SK-N-SH (cell line): ENCODE results near the gene RASAL2. TPM values are rescaled to one million over a fixed set of nuclear protein-coding genes. Genes with fewer than 3 reads are reported as not detected.
"Not testable (repeated sequence)": the region's sequence is repeated elsewhere in the genome, so short reads cannot be mapped to it uniquely, and the experiment has no call there.

Experiments
- CTCF ChIA-PET: fragments of 300-600, 350-600 bp; formaldehyde crosslinking; extraction: SDS; loops from one replicate; lab custom pipeline; 2021; lab: Yijun Ruan, JAX
- POLR2A ChIA-PET: fragments of 350-600 bp; sonication (Branson Sonifier 250); formaldehyde crosslinking; extraction: SDS; loops from one replicate; lab custom pipeline; 2020; ENCODE audit warnings: antibody characterized with exemption, inconsistent platforms; lab: Yijun Ruan, JAX
- DNase-seq: peaks from one replicate; pipeline ENCODE4 v3.0.0; 2012
- H2AFZ ChIP-seq: fragments of 200-600 bp; sonication (generic); 2 replicates; pipeline ENCODE4 v1.8.1; 2016; ENCODE audit warnings: antibody characterized with exemption, mild to moderate bottlenecking, low read depth
- H3F3A ChIP-seq: fragments of 200-600 bp; sonication (generic); replicated peaks from 2 replicates; pipeline ENCODE3; 2016; ENCODE audit warnings: antibody characterized with exemption, mild to moderate bottlenecking; ENCODE audit not compliant: insufficient read depth
- H3K27ac ChIP-seq, 2 experiments: fragments of 200-500 bp in 1 of 2; fragments of 200-600 bp in 1 of 2; sonication (Bioruptor generic) in 1 of 2; sonication (generic), shearing (Covaris generic) in 1 of 2; 2 replicates each; pipeline versions ENCODE4 v1.5.1 to v1.6.1; 2014 to 2016; ENCODE audit warnings: low read depth in 2 of 2, inconsistent platforms in 1 of 2, low read length in 1 of 2, mild to moderate bottlenecking in 1 of 2, mixed read lengths in 1 of 2
- H3K27me3 ChIP-seq: fragments of 200-600 bp; sonication (generic), shearing (Covaris generic); 2 replicates; pipeline ENCODE4 v1.6.1; 2016; ENCODE audit warnings: mixed run types; ENCODE audit not compliant: insufficient read depth
- H3K36me3 ChIP-seq, 2 experiments: fragments of 200-500 bp in 1 of 2; fragments of 200-600 bp in 1 of 2; sonication (Bioruptor generic) in 1 of 2; sonication (generic) in 1 of 2; replicated peaks in 1 of 2; 2 replicates each; pipeline versions ENCODE3 to v1.5.1; 2014 to 2016; ENCODE audit warnings: low read length in 1 of 2, mild to moderate bottlenecking in 1 of 2; ENCODE audit not compliant: insufficient read depth in 2 of 2, control insufficient read depth in 1 of 2
- H3K4me1 ChIP-seq, 2 experiments: fragments of 200-500 bp in 1 of 2; fragments of 200-600 bp in 1 of 2; sonication (Bioruptor generic) in 1 of 2; sonication (generic), shearing (Covaris generic) in 1 of 2; 2 replicates each; pipeline versions ENCODE4 v1.5.1 to v1.6.1; 2014 to 2016; ENCODE audit warnings: low read depth in 1 of 2, low read length in 1 of 2, mixed run types in 1 of 2; ENCODE audit not compliant: insufficient read depth in 2 of 2, control insufficient read depth in 1 of 2
- H3K4me2 ChIP-seq: fragments of 200-600 bp; sonication (generic), shearing (Covaris generic); 2 replicates; pipeline ENCODE4 v1.6.1; 2017; ENCODE audit warnings: mixed run types
- H3K4me3 ChIP-seq, 2 experiments: fragments of 200-500 bp in 1 of 2; fragments of 200-600 bp in 1 of 2; sonication (Bioruptor generic) in 1 of 2; sonication (generic), shearing (Covaris generic) in 1 of 2; 2 replicates each; pipeline versions ENCODE4 v1.5.1 to v1.8.1; 2014 to 2016; ENCODE audit warnings: low read depth in 2 of 2, inconsistent platforms in 1 of 2, low read length in 1 of 2, mild to moderate bottlenecking in 1 of 2, mixed read lengths in 1 of 2, moderate library complexity in 1 of 2
- H3K79me2 ChIP-seq: fragments of 200-600 bp; sonication (generic); 2 replicates; pipeline ENCODE4 v1.8.1; 2017; ENCODE audit warnings: mild to moderate bottlenecking; ENCODE audit not compliant: insufficient read depth
- H3K9ac ChIP-seq: fragments of 200-600 bp; sonication (generic); 2 replicates; pipeline ENCODE4 v1.6.1; 2017; ENCODE audit warnings: mixed run types
- H3K9me2 ChIP-seq: fragments of 200-600 bp; sonication (generic); 2 replicates; pipeline ENCODE4 v1.6.1; 2017; ENCODE audit warnings: mixed run types
- H3K9me3 ChIP-seq: fragments of 200-600 bp; sonication (generic); 2 replicates; pipeline ENCODE4 v1.6.1; 2017; ENCODE audit warnings: mixed run types, mild to moderate bottlenecking, moderate library complexity
- H4K20me1 ChIP-seq: fragments of 200-600 bp; sonication (generic); 2 replicates; pipeline ENCODE4 v1.6.1; 2017; ENCODE audit warnings: mild to moderate bottlenecking, mixed run types; ENCODE audit not compliant: insufficient read depth
- ELF1 ChIP-seq: IDR thresholded peaks from 2 replicates; pipeline ENCODE4 v1.4.0; 2012
- EP300 ChIP-seq, 2 experiments: IDR thresholded peaks; 2 replicates each; pipeline versions ENCODE4 v1.4.0 to v1.6.1; 2012; ENCODE audit warnings: borderline replicate concordance in 1 of 2, low read depth in 1 of 2, low read length in 1 of 2
- EZH2phosphoT487 ChIP-seq: fragments of 200-600 bp; sonication (generic); IDR thresholded peaks from 2 replicates; pipeline ENCODE4 v1.6.1; 2017; ENCODE audit warnings: low read depth, mixed run types, mild to moderate bottlenecking, antibody characterized with exemption, moderate library complexity, borderline replicate concordance
- FOXM1 ChIP-seq: IDR thresholded peaks from 2 replicates; pipeline ENCODE4 v1.4.0; 2012; ENCODE audit warnings: low read depth, mild to moderate bottlenecking
- GATA2 ChIP-seq: sonication (generic); formaldehyde crosslinking; IDR thresholded peaks from 2 replicates; pipeline ENCODE4 v1.5.0; 2020; ENCODE audit warnings: mild to moderate bottlenecking, missing genetic modification reagents
- JUND ChIP-seq: IDR thresholded peaks from 2 replicates; pipeline ENCODE4 v1.4.0; 2012
- MEF2A ChIP-seq: IDR thresholded peaks from 2 replicates; pipeline ENCODE4 v1.4.0; 2012; ENCODE audit warnings: low read depth, borderline replicate concordance
- NRF1 ChIP-seq: IDR thresholded peaks from 2 replicates; pipeline ENCODE4 v1.6.1; 2012; ENCODE audit warnings: low read depth, mild to moderate bottlenecking, low read length
- POLR2AphosphoS5 ChIP-seq: IDR thresholded peaks from 2 replicates; pipeline ENCODE4 v1.6.1; 2012; ENCODE audit warnings: low read depth, low read length
- RAD21 ChIP-seq: IDR thresholded peaks from 2 replicates; pipeline ENCODE4 v1.6.1; 2012; ENCODE audit warnings: mild to moderate bottlenecking, low read length
- RCOR1 ChIP-seq: fragments of 150-350 bp; IDR thresholded peaks from 2 replicates; pipeline ENCODE4 v1.6.1; 2017; ENCODE audit warnings: antibody characterized with exemption, low read length
- RXRA ChIP-seq: IDR thresholded peaks from 2 replicates; pipeline ENCODE4 v1.4.0; 2012; ENCODE audit warnings: low read depth, mild to moderate bottlenecking, borderline replicate concordance
- SMC3 ChIP-seq: IDR thresholded peaks from 2 replicates; pipeline ENCODE4 v1.6.1; 2012; ENCODE audit warnings: low read depth, low read length, improper control_type of control experiment
- TAF1 ChIP-seq: IDR thresholded peaks from 2 replicates; pipeline ENCODE4 v1.6.1; 2012; ENCODE audit warnings: low read depth, mild to moderate bottlenecking, low read length, moderate library complexity, borderline replicate concordance
- TCF12 ChIP-seq: IDR thresholded peaks from 2 replicates; pipeline ENCODE4 v1.4.0; 2012
- TEAD4 ChIP-seq: IDR thresholded peaks from 2 replicates; pipeline ENCODE4 v1.4.0; 2012; ENCODE audit warnings: mild to moderate bottlenecking, borderline replicate concordance; ENCODE audit not compliant: insufficient read depth
- WGBS: methylation state at CpG from one replicate; pipeline ENCODE4 v1.1.6; 2017; ENCODE audit warnings: low lambda C conversion rate; 5-methylcytosine and 5-hydroxymethylcytosine counted together
- polyA plus RNA-seq, 3 experiments: library from polyadenylated mRNA; depleted of rRNA; stranded (reverse); fragments of >200 nt; gene quantifications; 2 replicates each; pipeline ENCODE4 v1.2.3, GENCODE V29; 2012
- TF ChIP-seq, protein P1 (sequence below): IDR thresholded peaks from 2 replicates; pipeline ENCODE4 v1.4.0; 2012; ENCODE audit warnings: low read depth
- TF ChIP-seq, protein P2 (sequence below): fragments of 150-350 bp; IDR thresholded peaks from 2 replicates; pipeline ENCODE4 v1.6.1; 2016; ENCODE audit warnings: mild to moderate bottlenecking, low read depth, low read length
- TF ChIP-seq, protein P3 (sequence below): IDR thresholded peaks from 2 replicates; pipeline ENCODE4 v1.4.0; 2012; ENCODE audit warnings: low read depth, borderline replicate concordance

RASAL2 gene
- polyA plus RNA-seq, 1 of the 3 experiments (the other 2 are of a cell fraction), result 6.9 TPM

DNA sequence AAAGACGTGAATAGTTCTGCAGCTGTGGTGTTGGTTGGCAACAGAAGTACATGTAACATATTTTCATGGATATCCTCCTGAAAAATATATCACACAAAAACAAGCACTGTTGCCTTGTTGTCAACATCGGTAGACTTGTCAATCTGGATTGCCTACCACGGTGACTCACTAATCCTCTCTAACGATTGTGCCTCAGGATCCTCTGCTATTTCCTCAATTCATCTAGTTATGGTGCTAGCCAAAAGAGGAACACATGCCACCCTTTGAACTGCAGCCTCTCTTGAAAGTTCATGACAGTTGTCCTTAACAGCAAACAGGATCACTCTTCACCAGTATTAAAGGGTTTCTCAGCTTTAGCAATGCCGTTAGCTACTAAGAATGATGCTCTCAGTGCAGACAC lies 25.7 kb downstream of the RASAL2 start (continued):
- TF ChIP-seq MEF2A (no peak), JUND (no peak), POLR2AphosphoS5 (no peak), EZH2phosphoT487 (no peak), RXRA (no peak), GATA2 (CRISPR knock-in tag) (no peak), FOXM1 (no peak), TCF12 (no peak), ELF1 (no peak), NRF1 (no peak)
- TF ChIP-seq, protein P1, sequence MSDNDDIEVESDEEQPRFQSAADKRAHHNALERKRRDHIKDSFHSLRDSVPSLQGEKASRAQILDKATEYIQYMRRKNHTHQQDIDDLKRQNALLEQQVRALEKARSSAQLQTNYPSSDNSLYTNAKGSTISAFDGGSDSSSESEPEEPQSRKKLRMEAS, result no peak

DNA sequence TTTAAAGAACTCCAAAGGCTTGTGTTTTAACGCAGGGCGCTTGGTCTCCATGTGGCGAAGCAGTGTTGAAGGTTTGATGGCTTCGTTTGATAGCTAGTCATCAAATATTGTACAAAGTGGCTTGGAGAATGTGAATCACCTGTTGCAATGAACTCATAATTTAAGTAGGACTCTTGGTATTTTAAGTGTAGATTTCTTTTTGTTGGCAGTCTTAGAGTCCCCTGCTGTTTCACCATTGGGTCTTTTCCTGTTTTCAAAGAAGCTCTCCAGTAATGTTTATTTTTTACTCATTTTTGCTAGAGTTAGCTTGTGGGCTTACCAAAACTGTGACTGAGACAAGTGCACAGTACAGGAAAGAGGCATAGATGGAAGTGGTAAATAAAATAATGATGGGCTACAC lies 26.2 kb downstream of the RASAL2 start:
- POLR2A ChIA-PET, result no interaction called here

DNA sequence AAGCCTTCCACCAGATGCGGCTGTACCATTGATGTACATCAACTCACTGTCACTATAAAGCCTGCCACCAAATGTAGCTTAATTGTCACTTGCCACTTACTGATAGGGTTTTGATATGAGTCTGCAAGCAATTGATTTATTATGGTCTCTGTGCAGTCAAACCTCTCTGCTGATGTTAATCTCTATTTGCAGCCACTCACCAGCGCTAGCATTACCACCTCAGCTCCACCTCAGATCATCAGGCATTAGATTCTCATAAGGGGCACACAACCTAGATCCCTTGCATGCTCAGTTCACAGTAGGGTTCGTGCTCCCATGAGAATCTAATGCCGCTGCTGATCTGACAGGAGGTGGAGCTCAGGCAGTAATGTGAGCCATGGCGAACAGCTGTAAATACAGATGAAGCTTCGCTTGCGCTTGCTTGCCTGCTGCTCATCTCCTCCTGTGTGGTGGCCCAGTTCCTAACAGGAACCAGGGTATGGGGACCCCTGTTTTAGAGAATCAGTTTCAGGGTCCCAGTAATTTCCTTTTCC lies 26.7 kb downstream of the RASAL2 start:
- H3K4me2 ChIP-seq, H3K9me3 ChIP-seq, H4K20me1 ChIP-seq, H3K36me3 ChIP-seq, DNase-seq, H3K9me2 ChIP-seq, H2AFZ ChIP-seq, H3K9ac ChIP-seq, H3F3A ChIP-seq, POLR2A ChIA-PET, H3K27me3 ChIP-seq, H3K27ac ChIP-seq, H3K4me1 ChIP-seq, H3K4me3 ChIP-seq: not testable (repeated sequence)
- peaks cover 65% of the 10 kb centered on the region for H3K79me2 ChIP-seq
- 97% methylated on average over 2 of the region's 7 CpGs for WGBS
- CTCF ChIA-PET, result interaction anchor here (0.6 kb wide), 1 partner anchor 1246 kb away, joined by 3 read pairs; no protein-coding TSS in a partner anchor

More for the DNA sequence above, 26.2 kb downstream of the RASAL2 start:
- no peaks in the 10 kb centered on the region; a peak in 1 of 4 replicates for H3K4me1 ChIP-seq
- CTCF ChIA-PET, result interaction anchor here (0.6 kb wide), 1 partner anchor 1246 kb away, joined by 3 read pairs; no protein-coding TSS in a partner anchor
- H3K36me3 ChIP-seq, result no peaks in the 10 kb centered on the region
- H3K4me2 ChIP-seq, result no peak overlapping the region
- H2AFZ ChIP-seq, result no peak overlapping the region
- H3K27ac ChIP-seq, result no peak overlapping the region
- H3F3A ChIP-seq, result no peaks in the 10 kb centered on the region
- DNase-seq, result no peak
- WGBS, result 95% methylated on average over 4 of the region's 4 CpGs
- no peaks in the 10 kb centered on the region for H3K9me3 ChIP-seq
- no peaks in the 10 kb centered on the region for H3K9me2 ChIP-seq
- no peak overlapping the region for H3K9ac ChIP-seq
- no peaks in the 10 kb centered on the region for H4K20me1 ChIP-seq
- no peak overlapping the region for H3K4me3 ChIP-seq
- peaks cover 70% of the 10 kb centered on the region for H3K79me2 ChIP-seq
- TF ChIP-seq, protein P2, sequence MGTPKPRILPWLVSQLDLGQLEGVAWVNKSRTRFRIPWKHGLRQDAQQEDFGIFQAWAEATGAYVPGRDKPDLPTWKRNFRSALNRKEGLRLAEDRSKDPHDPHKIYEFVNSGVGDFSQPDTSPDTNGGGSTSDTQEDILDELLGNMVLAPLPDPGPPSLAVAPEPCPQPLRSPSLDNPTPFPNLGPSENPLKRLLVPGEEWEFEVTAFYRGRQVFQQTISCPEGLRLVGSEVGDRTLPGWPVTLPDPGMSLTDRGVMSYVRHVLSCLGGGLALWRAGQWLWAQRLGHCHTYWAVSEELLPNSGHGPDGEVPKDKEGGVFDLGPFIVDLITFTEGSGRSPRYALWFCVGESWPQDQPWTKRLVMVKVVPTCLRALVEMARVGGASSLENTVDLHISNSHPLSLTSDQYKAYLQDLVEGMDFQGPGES, result no peak
- TF ChIP-seq FOXM1, result no peak
- TF ChIP-seq JUND, result no peak
- TF ChIP-seq TAF1, result no peak
- no peak for TF ChIP-seq TEAD4
- no peak for TF ChIP-seq POLR2AphosphoS5
- TF ChIP-seq, protein P3, sequence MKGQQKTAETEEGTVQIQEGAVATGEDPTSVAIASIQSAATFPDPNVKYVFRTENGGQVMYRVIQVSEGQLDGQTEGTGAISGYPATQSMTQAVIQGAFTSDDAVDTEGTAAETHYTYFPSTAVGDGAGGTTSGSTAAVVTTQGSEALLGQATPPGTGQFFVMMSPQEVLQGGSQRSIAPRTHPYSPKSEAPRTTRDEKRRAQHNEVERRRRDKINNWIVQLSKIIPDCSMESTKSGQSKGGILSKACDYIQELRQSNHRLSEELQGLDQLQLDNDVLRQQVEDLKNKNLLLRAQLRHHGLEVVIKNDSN, result no peak
- TF ChIP-seq, protein P1, result no peak
- no peak for TF ChIP-seq SMC3
- no peak for TF ChIP-seq EP300 (IDR thresholded peaks at IDR 0.05; ENCODE audit: borderline replicate concordance in 1 of 2, low read depth in 1 of 2, low read length in 1 of 2)
- TF ChIP-seq RXRA, result no peak
- TF ChIP-seq RCOR1, result no peak
- no peak for TF ChIP-seq GATA2 (CRISPR knock-in tag)
- no peak for TF ChIP-seq NRF1
- no peak for TF ChIP-seq RAD21
- no peaks in the 10 kb centered on the region for H3K27me3 ChIP-seq
